ENCODE measurements around the gene RAD51B. TPM values are rescaled to one million over a fixed set of nuclear protein-coding genes. Genes with fewer than 3 reads are reported as not detected.

Gene RAD51B
- total RNA-seq, 4 donors from 2014 or later, result 6.2 to 39.9 (median 12.9) TPM

- TF ChIP-seq POLR2A (IDR thresholded peaks at IDR 0.05), result no peak
- no peak for DNase-seq
- Histone ChIP-seq H3K27me3 (no peaks in the 10 kb centered on the region), H3K4me1 (no peaks in the 10 kb centered on the region), H3K27ac (peak overlapping the region in 1 of 4 donors; percentile 26), H3K9me3 (peaks cover 0 to 3% (median 0%) of the 10 kb centered on the region in 3 donors), H3K4me3 (no peak overlapping the region), H3K36me3 (no peaks in the 10 kb centered on the region)
- 76 to 85% methylated on average over 2 of the region's 2 CpGs for WGBS, 2 donors
- intact Hi-C loops (cut with DNase I), result no loop called here
Observed at GRCh38 chr14:68722186-68722585, 902.6 kb downstream of the RAD51B start.

GRCh38 chr14:68722968-68723566, 903.5 kb downstream of the RAD51B start:
- no peaks in the 10 kb centered on the region for H3K27me3 ChIP-seq
- H3K36me3 ChIP-seq, result no peaks in the 10 kb centered on the region
- intact Hi-C loops (cut with DNase I), result no loop called here
- DNase-seq, result no peak
- peaks cover 0 to 3% (median 0%) of the 10 kb centered on the region in 3 donors for H3K9me3 ChIP-seq
- H3K27ac ChIP-seq, result no peak overlapping the region
- no peak overlapping the region for H3K4me3 ChIP-seq
- TF ChIP-seq CTCF (IDR thresholded peaks at IDR 0.05), result no peak
- TF ChIP-seq POLR2A (IDR thresholded peaks at IDR 0.05), result no peak
- 91 to 98% methylated on average over 5 of the region's 5 CpGs for WGBS, 2 donors
- H3K4me1 ChIP-seq, result no peaks in the 10 kb centered on the region

- no peak for TF ChIP-seq CTCF (IDR thresholded peaks at IDR 0.05)
- Histone ChIP-seq H3K4me1 (peaks cover 0 to 6% (median 0%) of the 10 kb centered on the region in 3 donors), H3K36me3 (no peaks in the 10 kb centered on the region), H3K27ac (no peak overlapping the region), H3K9me3 (peaks cover 0 to 3% (median 0%) of the 10 kb centered on the region in 3 donors), H3K4me3 (no peak overlapping the region), H3K27me3 (no peaks in the 10 kb centered on the region)
- intact Hi-C loops (cut with DNase I), result no loop called here
- no peak for DNase-seq
- 47 to 48% methylated on average over 3 of the region's 3 CpGs for WGBS, 2 donors
Observed at GRCh38 chr14:68723808-68724268, 904.3 kb downstream of the RAD51B start.

- no peak overlapping the region for H3K27ac ChIP-seq
- TF ChIP-seq POLR2A (IDR thresholded peaks at IDR 0.05) (no peak), CTCF (IDR thresholded peaks at IDR 0.05) (no peak)
- peaks cover 0 to 3% (median 0%) of the 10 kb centered on the region in 3 donors for H3K9me3 ChIP-seq
- H3K36me3 ChIP-seq, result no peaks in the 10 kb centered on the region
- peaks cover 0 to 6% (median 4%) of the 10 kb centered on the region in 3 donors for H3K4me1 ChIP-seq
- 83 to 91% methylated on average over 3 of the region's 3 CpGs for WGBS, 2 donors
- intact Hi-C loops (cut with DNase I), result no loop called here
- H3K27me3 ChIP-seq, result no peaks in the 10 kb centered on the region
- no peak for DNase-seq
- no peak overlapping the region for H3K4me3 ChIP-seq
Observed at GRCh38 chr14:68724914-68725313, 905.3 kb downstream of the RAD51B start.

GRCh38 chr14:68726093-68726695, 906.6 kb downstream of the RAD51B start:
- no peaks in the 10 kb centered on the region for H3K9me3 ChIP-seq
- H3K4me3 ChIP-seq, result no peak overlapping the region
- no peak overlapping the region for H3K27ac ChIP-seq
- no peak for DNase-seq
- H3K27me3 ChIP-seq, result no peaks in the 10 kb centered on the region
- H3K36me3 ChIP-seq, result no peaks in the 10 kb centered on the region
- H3K4me1 ChIP-seq, result peaks cover 0 to 11% (median 6%) of the 10 kb centered on the region in 3 donors
- 91 to 95% methylated on average over 5 of the region's 5 CpGs for WGBS, 2 donors
- intact Hi-C loops (cut with DNase I), result no loop called here
- TF ChIP-seq CTCF (IDR thresholded peaks at IDR 0.05) (no peak), POLR2A (IDR thresholded peaks at IDR 0.05) (no peak)
